GM21825 (cell line): ENCODE results near the gene H3-3A.

ENCODE experiments used
- ATAC-seq: cut with Tn5 transposase; IDR thresholded peaks from one replicate; pipeline ENCODE4 v1.9.1; 2021; ENCODE audit warnings: mild to moderate bottlenecking, moderate library complexity; ENCODE audit not compliant: unreplicated experiment

Gene H3-3A

GRCh38 chr1:226052061-226052460 is 10.5 kb upstream of the H3-3A start:
- ATAC-seq, result no peak

- ATAC-seq, result no peak
Measured at GRCh38 chr1:226054519-226055327, 7.8 kb upstream of the H3-3A start.

- ATAC-seq, result no peak
Measured at GRCh38 chr1:226059709-226060108, 2.8 kb upstream of the H3-3A start.

- no peak for ATAC-seq
Measured at GRCh38 chr1:226060427-226060826, 2.1 kb upstream of the H3-3A start.

- no peak for ATAC-seq
Measured at GRCh38 chr1:226061068-226061840, 1.3 kb upstream of the H3-3A start.

- ATAC-seq, result peak; percentile 39
Measured at GRCh38 chr1:226061841-226062557, 517 bp upstream of the H3-3A start.

GRCh38 chr1:226063224-226063976 is 884 bp downstream of the H3-3A start:
- ATAC-seq, result peak; percentile 11

- ATAC-seq, result no peak
Measured at GRCh38 chr1:226063977-226064815, 1.7 kb downstream of the H3-3A start.

GRCh38 chr1:226064816-226065248 is 2.3 kb downstream of the H3-3A start:
- no peak for ATAC-seq

GRCh38 chr1:226066415-226067078 is 4.0 kb downstream of the H3-3A start:
- no peak for ATAC-seq

GRCh38 chr1:226069811-226070489 is 7.4 kb downstream of the H3-3A start:
- ATAC-seq, result no peak

- no peak for ATAC-seq
Measured at GRCh38 chr1:226072347-226072746, 9.8 kb downstream of the H3-3A start.

GRCh38 chr1:226073184-226073950 is 10.9 kb downstream of the H3-3A start:
- ATAC-seq, result no peak

- ATAC-seq, result no peak
Measured at GRCh38 chr1:226074046-226074445, 11.5 kb downstream of the H3-3A start.

GRCh38 chr1:226076378-226076777 is 13.9 kb downstream of the H3-3A start:
- no peak for ATAC-seq

- ATAC-seq, result no peak
Measured at GRCh38 chr1:226078374-226078773, 15.9 kb downstream of the H3-3A start.

GRCh38 chr1:226082587-226082917 is 20.0 kb downstream of the H3-3A start:
- ATAC-seq, result no peak

GRCh38 chr1:226082959-226083301 is 20.4 kb downstream of the H3-3A start:
- ATAC-seq, result peak; percentile 6
